Vagina (tissue), 2 donors: Measurements from ENCODE around the gene ATP11A. TPM values are rescaled to one million over a fixed set of nuclear protein-coding genes. Genes with fewer than 3 reads are reported as not detected.

Experiments
- DNase-seq, 2 donors: peaks; one replicate each; pipeline ENCODE4 v3.0.0-alpha.2; 2017; ENCODE audit errors: extremely low spot score in 2 of 2
- H3K27ac ChIP-seq: fragments of 200-600 bp; sonication (generic); one replicate; pipeline ENCODE4 v1.5.1; 2019
- H3K27me3 ChIP-seq: fragments of 200-600 bp; sonication (generic); one replicate; pipeline ENCODE4 v1.5.1; 2019
- H3K36me3 ChIP-seq, 2 donors: fragments of 200-600 bp; sonication (generic); one replicate each; pipeline ENCODE4 v1.5.1; 2017 to 2019
- H3K4me1 ChIP-seq: fragments of 200-600 bp; sonication (generic); one replicate; pipeline ENCODE4 v1.5.1; 2019
- H3K4me3 ChIP-seq, 2 donors: fragments of 200-600 bp; sonication (generic); 1 replicate in 1 of 2; 2 replicates in 1 of 2; pipeline ENCODE4 v1.5.1; 2016 to 2019
- H3K9me3 ChIP-seq: fragments of 200-600 bp; sonication (generic); one replicate; pipeline ENCODE4 v1.5.1; 2019
- POLR2A ChIP-seq, 2 donors: fragments of 450-650 bp; IDR thresholded peaks; one replicate each; pipeline ENCODE4 v1.6.1; 2017; ENCODE audit warnings: antibody characterized with exemption in 2 of 2, mild to moderate bottlenecking in 2 of 2, moderate library complexity in 2 of 2
- POLR2AphosphoS5 ChIP-seq, 2 donors: sonication (generic); formaldehyde crosslinking; IDR thresholded peaks; one replicate each; pipeline ENCODE4 v1.9.0; 2017; ENCODE audit warnings: antibody characterized with exemption in 2 of 2, mild to moderate bottlenecking in 2 of 2, low read depth in 1 of 2; ENCODE audit not compliant: insufficient read depth in 1 of 2
- intact Hi-C: fragments of 100-400 bp; cut with DNase I; formaldehyde crosslinking; loops from one replicate; pipeline ENCODE4 v1.15.1; 2023
- total RNA-seq: library from RNA; depleted of rRNA; stranded (reverse); fragments of >200 nt; gene quantifications from one replicate; pipeline ENCODE4 v1.2.3, GENCODE V29; 2016
- TF ChIP-seq, protein P1 (sequence below), 3 experiments: fragments of 450-650 bp in 2 of 3; fragments of 200-600 bp in 1 of 3; sonication (generic) in 1 of 3; IDR thresholded peaks; one replicate each; pipeline ENCODE4 v1.5.1; 2017 to 2019; ENCODE audit warnings: antibody characterized with exemption in 3 of 3, mild to moderate bottlenecking in 2 of 3, moderate library complexity in 2 of 3

ATP11A gene
- total RNA-seq, 1 donor from 2014 or later: 33.4 TPM

DNA sequence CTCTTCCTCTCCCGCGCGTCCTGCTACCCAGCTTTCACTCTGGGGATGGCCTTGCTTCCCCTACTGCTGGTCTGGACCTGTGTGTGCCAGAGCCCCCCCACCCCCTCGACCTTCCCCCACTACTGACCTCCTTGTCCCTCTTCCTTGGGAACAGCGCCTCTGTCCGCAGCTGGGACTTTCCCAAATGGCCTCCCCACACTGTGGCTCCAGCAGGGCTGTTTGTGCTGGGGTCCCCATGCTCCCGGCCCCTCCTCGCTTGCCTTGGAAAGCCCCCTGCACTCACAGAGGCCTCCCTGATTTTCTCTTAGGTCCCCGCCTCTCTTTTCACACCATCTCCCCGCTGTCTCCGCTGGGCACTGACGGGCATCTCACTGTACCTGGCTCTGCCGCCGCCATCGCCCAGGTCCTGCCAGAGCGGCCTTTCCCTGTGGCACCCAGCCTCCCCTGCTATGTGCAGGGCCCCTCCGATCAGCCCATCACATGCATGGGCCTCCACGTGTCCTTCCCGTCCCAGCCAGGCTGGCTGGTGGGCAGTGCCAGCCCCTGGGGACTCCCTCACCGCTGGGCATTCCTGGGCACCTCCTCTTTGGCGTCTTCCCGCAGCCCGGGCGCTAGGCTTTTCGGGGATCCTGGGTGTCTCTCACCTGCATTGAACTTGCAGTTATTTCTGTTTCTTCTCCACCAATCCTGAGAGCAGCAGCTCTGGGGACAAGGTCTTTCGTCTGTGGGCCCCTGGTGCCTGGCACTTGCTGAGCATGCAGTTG, 118.7 kb downstream of the ATP11A start:
- no peak overlapping the region for H3K27ac ChIP-seq
- peak in 1 of 2 donors; percentile 40 for DNase-seq
- no peaks in the 10 kb centered on the region for H3K9me3 ChIP-seq
- H3K36me3 ChIP-seq: peaks cover 0 to 6% of the 10 kb centered on the region in 2 donors
- H3K4me1 ChIP-seq: no peaks in the 10 kb centered on the region
- TF ChIP-seq POLR2AphosphoS5 (IDR thresholded peaks at IDR 0.05; ENCODE audit: insufficient read depth in 1 of 2, low read depth in 1 of 2): no peak
- TF ChIP-seq, protein P1, sequence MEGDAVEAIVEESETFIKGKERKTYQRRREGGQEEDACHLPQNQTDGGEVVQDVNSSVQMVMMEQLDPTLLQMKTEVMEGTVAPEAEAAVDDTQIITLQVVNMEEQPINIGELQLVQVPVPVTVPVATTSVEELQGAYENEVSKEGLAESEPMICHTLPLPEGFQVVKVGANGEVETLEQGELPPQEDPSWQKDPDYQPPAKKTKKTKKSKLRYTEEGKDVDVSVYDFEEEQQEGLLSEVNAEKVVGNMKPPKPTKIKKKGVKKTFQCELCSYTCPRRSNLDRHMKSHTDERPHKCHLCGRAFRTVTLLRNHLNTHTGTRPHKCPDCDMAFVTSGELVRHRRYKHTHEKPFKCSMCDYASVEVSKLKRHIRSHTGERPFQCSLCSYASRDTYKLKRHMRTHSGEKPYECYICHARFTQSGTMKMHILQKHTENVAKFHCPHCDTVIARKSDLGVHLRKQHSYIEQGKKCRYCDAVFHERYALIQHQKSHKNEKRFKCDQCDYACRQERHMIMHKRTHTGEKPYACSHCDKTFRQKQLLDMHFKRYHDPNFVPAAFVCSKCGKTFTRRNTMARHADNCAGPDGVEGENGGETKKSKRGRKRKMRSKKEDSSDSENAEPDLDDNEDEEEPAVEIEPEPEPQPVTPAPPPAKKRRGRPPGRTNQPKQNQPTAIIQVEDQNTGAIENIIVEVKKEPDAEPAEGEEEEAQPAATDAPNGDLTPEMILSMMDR (IDR thresholded peaks at IDR 0.05): no peak
- no peak for TF ChIP-seq POLR2A (IDR thresholded peaks at IDR 0.05)
- H3K27me3 ChIP-seq: no peaks in the 10 kb centered on the region
- H3K4me3 ChIP-seq: no peak overlapping the region
- intact Hi-C loops: no loop called here

DNA sequence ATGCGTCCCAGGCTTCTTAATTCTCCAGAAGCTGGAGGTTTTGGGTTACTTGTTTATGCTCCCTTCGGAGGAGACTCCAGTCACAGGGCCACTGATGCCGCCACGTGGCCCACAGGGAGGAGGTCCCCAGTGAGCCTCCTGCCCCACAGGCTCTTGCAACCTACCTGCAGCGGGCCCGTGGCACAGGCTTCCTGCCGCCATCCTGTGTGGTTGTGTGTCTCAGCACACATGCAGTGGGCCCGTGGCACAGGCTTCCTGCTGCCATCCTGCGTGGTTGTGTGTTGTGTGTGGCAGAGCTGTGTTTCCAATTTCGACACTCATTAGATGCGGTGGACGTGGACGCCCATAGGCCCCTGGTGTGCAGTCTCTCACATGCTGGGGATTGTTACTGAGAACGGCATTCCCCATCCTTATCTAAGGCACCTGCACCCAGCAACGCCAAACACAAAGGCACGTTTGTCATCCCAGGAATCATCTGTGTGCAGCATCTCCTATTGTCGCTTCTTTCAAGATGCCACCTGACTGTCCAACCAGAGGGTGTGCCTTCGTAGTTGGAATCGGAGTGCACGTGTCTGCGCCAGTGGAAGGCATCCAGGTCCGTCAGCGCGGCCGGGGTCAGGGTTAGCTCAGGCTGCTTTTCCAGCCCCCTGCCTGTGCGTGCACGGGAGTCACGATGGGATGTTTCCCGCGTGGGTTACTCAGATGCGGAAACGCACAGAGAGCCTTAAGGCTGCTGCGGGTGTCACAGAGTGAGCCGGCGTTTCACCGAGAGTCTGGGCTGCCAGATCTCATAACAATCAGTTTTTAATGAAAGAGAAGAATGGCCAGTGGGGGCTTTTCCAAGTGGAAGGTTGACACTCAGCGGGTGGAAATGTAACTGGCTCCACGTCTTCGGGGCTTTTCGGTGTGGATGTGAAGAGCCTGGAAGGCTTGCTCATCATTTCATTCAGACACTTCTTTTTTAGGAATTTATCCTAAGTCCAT, 119.8 kb downstream of the ATP11A start:
- DNase-seq: peak in 1 of 2 donors; percentile 69
- Histone ChIP-seq H3K9me3 (no peaks in the 10 kb centered on the region), H3K27me3 (no peaks in the 10 kb centered on the region), H3K27ac (no peak overlapping the region), H3K36me3 (peaks cover 0 to 6% of the 10 kb centered on the region in 2 donors), H3K4me3 (no peak overlapping the region), H3K4me1 (no peaks in the 10 kb centered on the region)
- TF ChIP-seq, protein P1 (IDR thresholded peaks at IDR 0.05): no peak
- no peak for TF ChIP-seq POLR2AphosphoS5 (IDR thresholded peaks at IDR 0.05; ENCODE audit: insufficient read depth in 1 of 2, low read depth in 1 of 2)
- no peak for TF ChIP-seq POLR2A (IDR thresholded peaks at IDR 0.05)
- intact Hi-C loops: no loop called here

DNA sequence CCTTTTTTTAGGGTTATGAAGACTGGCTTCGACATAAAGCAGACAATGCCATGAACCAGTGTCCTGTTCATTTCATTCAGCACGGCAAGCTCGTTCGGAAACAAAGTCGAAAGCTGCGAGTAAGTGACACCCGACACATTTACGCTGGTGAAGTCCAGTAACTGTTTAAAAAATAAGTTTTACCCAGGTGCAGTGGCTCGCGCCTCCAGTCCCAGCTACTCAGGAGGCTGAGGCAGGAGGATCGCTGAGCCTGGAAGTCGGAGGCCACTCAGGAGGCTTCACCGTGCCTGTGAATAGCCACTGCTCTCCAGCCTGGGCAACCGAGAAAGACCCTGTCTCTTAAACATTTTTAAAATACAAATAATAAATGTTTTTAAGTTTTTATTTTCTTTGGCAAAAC, 120.8 kb downstream of the ATP11A start:
- H3K4me3 ChIP-seq: no peak overlapping the region
- no peaks in the 10 kb centered on the region for H3K9me3 ChIP-seq
- TF ChIP-seq POLR2AphosphoS5 (IDR thresholded peaks at IDR 0.05; ENCODE audit: insufficient read depth in 1 of 2, low read depth in 1 of 2) (no peak), POLR2A (IDR thresholded peaks at IDR 0.05) (no peak)
- TF ChIP-seq, protein P1 (IDR thresholded peaks at IDR 0.05): no peak
- H3K27me3 ChIP-seq: no peaks in the 10 kb centered on the region
- no peak for DNase-seq
- H3K27ac ChIP-seq: no peak overlapping the region
- intact Hi-C loops: no loop called here
- peaks cover 0 to 6% of the 10 kb centered on the region in 2 donors for H3K36me3 ChIP-seq
- no peaks in the 10 kb centered on the region for H3K4me1 ChIP-seq

DNA sequence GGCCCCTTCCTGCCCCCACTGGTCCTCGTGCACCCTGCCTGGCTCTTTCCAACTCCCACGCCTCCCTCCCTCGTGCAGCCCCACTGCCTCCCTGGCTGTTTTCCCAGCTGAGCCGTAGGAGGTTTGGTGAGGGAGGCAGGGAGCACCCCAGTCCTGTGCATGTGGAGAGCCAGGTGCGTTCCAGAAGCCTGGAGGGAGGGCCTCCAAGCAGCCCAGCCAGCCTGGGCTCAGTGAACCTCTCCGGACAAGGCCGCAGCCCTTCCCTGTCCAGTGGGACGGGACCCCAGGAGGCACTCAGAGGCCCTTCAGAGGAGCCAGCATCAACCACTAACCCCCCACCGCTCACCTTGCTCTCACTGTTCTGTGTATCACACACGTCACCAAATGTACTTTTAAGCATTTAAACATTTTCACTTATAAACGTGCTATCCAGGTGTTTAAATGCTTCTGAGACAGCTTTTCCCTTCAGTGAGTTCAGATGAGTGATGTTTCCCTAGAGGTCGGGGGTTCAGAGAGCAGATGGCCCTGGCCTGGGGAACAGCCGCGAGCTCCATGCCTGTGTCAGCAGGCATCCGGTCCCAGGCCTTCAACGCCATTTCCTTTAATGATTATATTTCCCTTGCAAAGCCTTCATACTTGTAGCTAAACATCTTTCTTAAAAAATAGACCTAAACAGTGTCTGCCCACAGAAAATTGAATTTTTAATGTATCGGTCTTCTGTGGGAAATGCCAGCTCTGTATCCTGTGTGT, 122.6 kb downstream of the ATP11A start:
- Histone ChIP-seq H3K4me3 (no peak overlapping the region), H3K9me3 (no peaks in the 10 kb centered on the region), H3K36me3 (peaks cover 0 to 9% of the 10 kb centered on the region in 2 donors), H3K4me1 (no peaks in the 10 kb centered on the region), H3K27ac (no peak overlapping the region), H3K27me3 (no peaks in the 10 kb centered on the region)
- TF ChIP-seq POLR2AphosphoS5 (IDR thresholded peaks at IDR 0.05; ENCODE audit: insufficient read depth in 1 of 2, low read depth in 1 of 2): peak in 1 of 2 donors; percentile 44
- TF ChIP-seq, protein P1 (IDR thresholded peaks at IDR 0.05): no peak
- TF ChIP-seq POLR2A (IDR thresholded peaks at IDR 0.05): no peak
- no peak for DNase-seq
- intact Hi-C loops: no loop called here
